Right cardiac atrium (tissue), 5 donors: ENCODE results near the gene TMEM191B. TPM values are rescaled to one million over a fixed set of nuclear protein-coding genes. Genes with fewer than 3 reads are reported as not detected.
A peak's percentile ranks its signal among the peaks of the same experiment; 100 is the strongest.
"Not testable (repeated sequence)": the region's sequence is repeated elsewhere in the genome, so short reads cannot be mapped to it uniquely, and the experiment has no call there.

Experiments used
- ATAC-seq, 2 donors: fragments of 200-7000 bp; cut with Tn5 transposase; one replicate each; pipeline versions ENCODE4 v1.8.0 to v1.9.1; 2020; ENCODE audit warnings: moderate library complexity in 2 of 2, mild to moderate bottlenecking in 1 of 2
- DNase-seq, 3 donors: peaks; one replicate each; pipeline ENCODE4 v3.0.0-alpha.2; 2020
- H3K27ac ChIP-seq: one replicate; pipeline ENCODE4 v1.5.1; 2013; ENCODE audit warnings: mild to moderate bottlenecking, low read length, control low read depth, moderate library complexity
- H3K27me3 ChIP-seq: one replicate; pipeline ENCODE4 v1.6.1; 2013; ENCODE audit not compliant: control insufficient read depth, insufficient read depth
- H3K4me1 ChIP-seq: one replicate; pipeline ENCODE4 v1.6.1; 2013; ENCODE audit warnings: low read length; ENCODE audit not compliant: control insufficient read depth, insufficient read depth
- H3K4me3 ChIP-seq: one replicate; pipeline ENCODE4 v1.5.1; 2013; ENCODE audit warnings: low read length, control low read depth
- H3K9me3 ChIP-seq: one replicate; pipeline ENCODE4 v1.6.1; 2013; ENCODE audit warnings: low read length; ENCODE audit not compliant: control insufficient read depth
- WGBS: extraction: QIAGEN DNeasy Blood & Tissue Kit; methylation state at CpG from one replicate; pipeline ENCODE4 v1.1.7; 2013; 5-methylcytosine and 5-hydroxymethylcytosine counted together
- intact Hi-C, 4 donors: fragments of 100-400 bp; cut with DNase I; formaldehyde crosslinking; loops; one replicate each; pipeline versions ENCODE4 v1.11.0 to v1.14.0; 2022 to 2023
- polyA plus RNA-seq: library from polyadenylated mRNA; stranded (reverse); fragments of 200-250 nt; gene quantifications from one replicate; pipeline ENCODE4 v1.2.3, GENCODE V29; 2013
- total RNA-seq, 4 donors: library from RNA; stranded (reverse); fragmentation: NEBNext Ultra II Directional; extraction: Animal tissue kit (Norgen Biotek cat#: 25700); gene quantifications; one replicate each; pipeline ENCODE4 v1.2.1, GENCODE V29; 2021
- donor health status: healthy with polysubstance abuse.
- donor health status: DM: no; HTN: yes; CAD: no.
- donor health status: DM: no; HTN: no; CAD: no.
- donor health status: DM: no; HTN: yes; CAD: no; lungs with severe emphysema.
- donor health status: DM: yes; HTN: yes; CAD: no.

The TMEM191B gene
- total and polyA plus RNA-seq, 5 donors, result 0.27 to 1.4 (median 0.68) TPM; not detected in 2

DNA sequence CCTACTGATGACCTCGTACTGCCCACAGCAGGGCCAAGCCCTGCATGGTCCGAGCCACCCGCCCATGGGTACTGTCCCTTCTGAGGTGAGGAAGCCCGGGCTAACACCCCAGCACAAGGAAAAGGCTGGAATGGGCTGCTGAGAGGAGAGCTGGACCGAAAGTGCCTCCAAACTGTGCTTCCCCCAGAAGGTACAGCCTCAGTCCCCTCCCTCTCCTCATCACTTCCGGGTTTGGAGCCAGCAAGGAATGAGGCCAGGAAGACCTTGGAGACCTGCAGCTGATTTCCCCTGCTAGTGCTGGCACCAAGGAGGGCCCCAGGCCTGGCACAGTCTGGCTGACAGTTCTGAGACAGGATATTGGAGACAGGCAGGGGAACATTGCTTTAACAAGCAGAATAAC lies 31.3 kb downstream of the TMEM191B start:
- peak; percentile 6 to 40 for ATAC-seq
- H3K4me1 ChIP-seq, H3K9me3 ChIP-seq, H3K27me3 ChIP-seq, DNase-seq, H3K27ac ChIP-seq, intact Hi-C loops, H3K4me3 ChIP-seq: not testable (repeated sequence)
- no CpG with 5 or more reads among the region's 6 CpGs for WGBS

- DNase-seq, H3K9me3 ChIP-seq, H3K4me1 ChIP-seq, ATAC-seq, H3K27me3 ChIP-seq, intact Hi-C loops, H3K27ac ChIP-seq, H3K4me3 ChIP-seq: not testable (repeated sequence)
- no CpG with 5 or more reads among the region's 16 CpGs for WGBS
Observed at GRCh38 chr22:18560099-18560974, 32.7 kb downstream of the TMEM191B start.

DNA sequence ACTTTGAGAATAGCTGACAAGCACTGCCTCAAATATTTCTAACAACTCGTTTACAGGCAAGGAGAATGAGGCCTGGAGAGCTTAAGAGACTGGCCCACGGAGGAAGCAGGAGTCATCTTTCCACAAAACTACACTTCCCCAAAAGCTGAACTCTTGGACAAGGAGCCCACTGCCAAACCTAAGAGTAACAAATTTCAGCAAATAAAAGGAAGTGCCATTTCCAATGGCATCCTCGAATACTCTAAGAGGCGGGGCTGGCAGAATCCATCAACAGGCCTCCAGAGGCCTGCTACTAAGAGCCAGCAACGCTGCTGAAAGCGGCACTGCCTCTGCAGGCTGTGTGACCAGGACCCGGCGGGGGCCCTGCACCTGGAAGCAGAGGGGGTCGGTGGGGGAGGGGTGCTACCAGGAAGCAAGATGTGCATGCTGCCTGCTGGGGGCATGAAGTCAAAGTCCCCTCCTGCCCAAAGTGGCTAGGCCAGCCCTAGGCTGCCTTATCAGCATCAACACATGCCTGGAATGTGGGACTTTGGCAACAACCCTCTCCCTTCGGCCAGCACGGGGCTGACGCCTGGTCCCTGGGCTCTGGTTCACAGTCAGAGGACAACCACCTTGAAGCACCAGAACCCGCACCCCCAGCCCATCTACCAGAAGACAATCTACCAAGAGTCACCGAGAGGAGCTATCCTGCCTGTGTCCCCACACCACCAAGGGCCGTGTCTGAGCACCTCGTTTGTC lies 43.1 kb downstream of the TMEM191B start:
- H3K4me3 ChIP-seq, H3K27me3 ChIP-seq, H3K9me3 ChIP-seq, H3K27ac ChIP-seq, H3K4me1 ChIP-seq, intact Hi-C loops: not testable (repeated sequence)
- peak in 1 of 3 donors; percentile 9 for DNase-seq
- WGBS, result 50% methylated on average over 2 of the region's 16 CpGs
- peak; percentile 43 to 58 for ATAC-seq

DNA sequence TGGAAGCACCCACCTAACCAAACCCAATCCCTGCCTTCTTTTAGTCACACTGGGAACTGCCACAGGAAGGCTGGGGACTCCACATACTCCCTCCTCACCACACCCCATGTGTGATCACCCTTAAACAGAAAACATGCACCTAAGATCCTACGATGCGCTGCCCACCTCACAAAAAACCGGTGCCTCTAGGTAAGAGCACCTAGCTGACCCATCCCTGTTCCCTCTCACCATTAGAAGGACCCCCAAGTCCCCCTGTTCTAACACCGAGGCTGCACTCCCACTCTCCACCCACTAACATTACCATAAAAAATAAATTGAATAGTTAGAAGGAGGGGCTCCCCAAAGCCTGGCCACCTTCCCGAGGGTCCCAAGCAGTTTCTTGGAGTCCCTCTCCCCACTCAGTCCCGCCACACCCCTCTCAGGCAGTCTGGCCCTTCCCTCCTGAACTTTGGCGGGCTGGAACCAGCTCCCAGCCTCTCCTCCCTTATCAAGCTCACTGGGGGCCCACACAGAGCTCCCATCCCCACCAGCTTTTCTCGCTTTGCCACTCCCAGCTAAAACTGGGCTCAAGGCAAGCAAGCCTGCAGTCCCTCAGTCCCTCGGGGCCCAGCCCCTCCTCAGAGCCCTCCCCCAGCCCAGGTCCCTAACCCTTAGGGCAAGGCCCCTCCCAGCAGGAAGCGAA lies 46.0 kb downstream of the TMEM191B start:
- H3K4me1 ChIP-seq, H3K27ac ChIP-seq, H3K4me3 ChIP-seq, intact Hi-C loops, H3K27me3 ChIP-seq, H3K9me3 ChIP-seq: not testable (repeated sequence)
- peak in 1 of 3 donors; percentile 17 for DNase-seq
- peak in 1 of 2 donors; percentile 7 for ATAC-seq
- 87% methylated on average over 7 of the region's 10 CpGs for WGBS

DNA sequence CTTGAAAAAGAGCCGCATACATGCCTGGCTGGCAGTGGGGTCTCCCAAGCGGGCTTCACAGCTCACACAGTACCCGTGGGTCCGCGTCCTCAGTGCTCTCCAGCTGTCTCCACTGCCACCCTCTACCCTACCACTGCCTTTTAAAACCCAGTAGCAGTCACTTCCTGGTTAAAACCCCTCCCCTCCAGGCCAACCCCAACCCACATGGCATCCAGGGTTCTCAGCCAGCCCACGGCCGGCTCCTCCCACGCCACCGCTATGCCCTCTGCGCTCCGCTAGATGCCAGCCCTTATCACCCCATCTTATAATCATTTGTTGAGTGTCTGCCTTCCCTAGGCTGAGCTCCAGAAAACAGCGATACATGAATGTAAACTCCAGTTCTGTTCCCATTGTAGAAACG lies 47.0 kb downstream of the TMEM191B start:
- intact Hi-C loops, H3K27me3 ChIP-seq, H3K4me3 ChIP-seq, H3K9me3 ChIP-seq, DNase-seq, H3K4me1 ChIP-seq, H3K27ac ChIP-seq: not testable (repeated sequence)
- WGBS, result no CpG with 5 or more reads among the region's 13 CpGs
- peak; percentile 14 to 41 for ATAC-seq

- intact Hi-C loops, ATAC-seq, H3K9me3 ChIP-seq, H3K27ac ChIP-seq, DNase-seq, H3K4me1 ChIP-seq, H3K4me3 ChIP-seq, H3K27me3 ChIP-seq: not testable (repeated sequence)
- WGBS, result no CpG with 5 or more reads among the region's 9 CpGs
Observed at GRCh38 chr22:18575686-18576085, 48.1 kb downstream of the TMEM191B start.

- H3K4me3 ChIP-seq, H3K27ac ChIP-seq, DNase-seq, H3K9me3 ChIP-seq, H3K4me1 ChIP-seq, intact Hi-C loops, H3K27me3 ChIP-seq: not testable (repeated sequence)
- ATAC-seq, result peak; percentile 18 to 24
- WGBS, result no CpG with 5 or more reads among the region's 88 CpGs
Observed at GRCh38 chr22:18577090-18577818, 49.7 kb downstream of the TMEM191B start.

DNA sequence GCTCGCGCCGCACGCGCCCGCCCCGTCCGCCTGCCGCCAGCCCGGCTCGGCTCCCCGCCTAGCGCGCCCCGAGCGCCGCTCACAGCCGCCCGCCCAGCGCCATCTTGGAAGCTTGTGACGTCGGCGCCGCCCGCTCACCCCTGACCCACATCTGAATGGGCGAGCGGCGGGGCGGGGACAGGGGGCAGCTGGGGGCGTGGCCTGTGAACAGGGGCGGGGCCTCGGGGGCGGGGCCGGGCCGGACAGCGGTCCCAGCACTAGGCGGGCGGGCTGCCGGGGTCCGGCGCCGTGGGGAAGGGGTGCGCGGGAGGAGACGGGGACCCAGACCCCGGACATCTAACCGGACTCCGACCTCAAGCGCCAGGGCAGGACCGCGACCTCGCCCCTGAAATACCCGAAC lies 50.2 kb downstream of the TMEM191B start:
- not testable (repeated sequence) for H3K27me3 ChIP-seq, H3K4me3 ChIP-seq

More for the DNA sequence above, 50.2 kb downstream of the TMEM191B start:
- peak in 2 of 3 donors; percentile 72 to 83 for DNase-seq
- intact Hi-C loops, H3K4me1 ChIP-seq, H3K9me3 ChIP-seq, H3K27ac ChIP-seq: not testable (repeated sequence)
- WGBS, result no CpG with 5 or more reads among the region's 53 CpGs
- peak; percentile 93 to 95 for ATAC-seq
